D341Med (cell line): ENCODE data around the gene SCN2A.
"Not testable (repeated sequence)": the region's sequence is repeated elsewhere in the genome, so short reads cannot be mapped to it uniquely, and the experiment has no call there.

Experiments
- DNase-seq: peaks from one replicate; pipeline ENCODE4 v3.0.0; 2012; ENCODE audit warnings: low spot score

The SCN2A gene

DNA sequence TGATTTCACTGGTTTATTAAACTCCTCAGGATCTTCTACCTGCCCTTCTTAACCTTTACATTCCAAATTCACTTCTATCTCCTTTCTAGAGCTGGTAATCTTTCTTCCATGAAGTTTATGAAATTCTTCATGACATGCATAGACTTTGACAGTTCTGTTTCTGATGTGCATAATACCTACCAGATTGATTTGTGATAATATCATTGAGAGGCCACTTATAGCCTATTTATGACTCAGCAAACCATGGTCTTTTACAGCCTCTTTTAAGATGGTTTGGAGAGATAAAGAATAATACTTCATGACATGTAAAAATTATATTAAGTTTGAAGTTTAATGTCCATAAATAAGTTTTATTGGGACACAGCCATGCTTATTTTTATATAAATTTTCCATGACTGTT is 14.0 kb downstream of the SCN2A start:
- DNase-seq, result no peak

DNA sequence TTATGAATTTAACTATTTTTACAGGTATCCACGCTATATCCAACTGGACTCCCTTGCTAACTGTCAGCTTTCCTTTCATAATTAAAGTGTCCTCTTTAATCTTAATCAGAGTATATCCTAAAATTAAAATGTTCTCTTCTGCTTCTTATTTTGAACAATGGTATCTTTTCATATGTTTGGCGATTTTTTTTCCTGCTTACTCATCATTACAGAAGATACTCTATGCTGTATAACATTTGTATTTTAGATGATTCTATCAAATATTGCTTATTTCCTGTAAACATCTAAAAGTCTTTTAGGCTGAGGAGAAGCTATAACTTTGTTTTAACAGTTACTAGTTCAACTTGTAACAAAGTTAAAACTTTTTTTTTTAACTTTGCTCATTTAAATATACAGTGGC is 17.4 kb downstream of the SCN2A start:
- DNase-seq, result no peak

DNA sequence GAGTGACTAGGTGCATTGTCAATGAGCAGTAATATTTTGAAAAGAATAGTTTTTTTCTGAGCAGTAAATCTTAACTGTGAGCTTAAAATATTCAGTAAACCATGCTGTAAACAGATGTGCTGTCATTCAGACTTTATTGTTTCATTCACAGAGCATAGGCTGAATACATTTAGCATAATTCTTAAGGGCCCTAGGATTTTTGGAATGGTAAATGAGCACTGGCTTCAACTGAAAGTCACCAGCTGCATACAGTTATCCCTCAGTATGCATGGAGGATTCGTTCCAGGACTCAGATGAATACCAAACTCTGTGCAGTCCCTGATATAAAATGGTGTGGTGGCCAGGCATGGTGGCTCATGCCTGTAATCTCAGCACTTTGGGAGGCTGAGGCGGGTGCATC is 21.1 kb downstream of the SCN2A start:
- not testable (repeated sequence) for DNase-seq

DNA sequence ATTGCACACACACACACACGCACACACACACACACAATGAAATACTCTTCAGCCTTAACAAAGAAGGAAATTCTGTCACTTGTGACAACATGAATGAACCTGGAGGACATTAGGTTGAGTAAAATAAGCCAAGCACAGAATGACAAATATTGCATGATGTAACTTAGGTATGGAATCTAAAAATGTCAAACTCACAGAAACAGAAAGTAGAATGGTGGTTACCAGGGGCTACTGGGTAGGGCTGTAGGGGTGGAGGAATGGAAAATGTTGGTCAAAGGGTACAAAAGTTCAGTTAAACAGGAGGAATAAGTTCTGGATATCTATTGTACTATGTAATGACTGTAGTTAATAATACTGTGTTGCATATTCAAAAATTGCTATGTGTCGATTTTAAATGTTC is 29.5 kb downstream of the SCN2A start:
- no peak for DNase-seq

DNA sequence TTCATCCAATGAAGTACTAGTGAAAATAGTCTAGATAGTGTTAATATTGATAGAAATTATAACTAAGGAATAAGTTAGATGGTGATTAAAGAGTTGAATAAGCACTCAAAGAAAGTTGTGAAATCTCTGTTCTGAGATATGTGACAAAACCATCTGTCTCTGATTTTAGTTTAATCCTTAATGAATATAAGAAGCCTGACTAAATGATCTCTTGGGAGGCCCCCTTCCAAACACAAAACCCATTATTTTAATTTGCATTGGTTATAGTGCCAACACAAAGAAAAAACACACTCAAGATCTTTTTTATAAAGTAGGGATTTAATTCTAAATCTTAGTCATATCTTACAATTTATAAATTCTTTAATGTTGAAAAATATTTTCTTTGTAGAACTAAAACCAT is 34.0 kb downstream of the SCN2A start:
- DNase-seq, result peak; percentile 25

DNA sequence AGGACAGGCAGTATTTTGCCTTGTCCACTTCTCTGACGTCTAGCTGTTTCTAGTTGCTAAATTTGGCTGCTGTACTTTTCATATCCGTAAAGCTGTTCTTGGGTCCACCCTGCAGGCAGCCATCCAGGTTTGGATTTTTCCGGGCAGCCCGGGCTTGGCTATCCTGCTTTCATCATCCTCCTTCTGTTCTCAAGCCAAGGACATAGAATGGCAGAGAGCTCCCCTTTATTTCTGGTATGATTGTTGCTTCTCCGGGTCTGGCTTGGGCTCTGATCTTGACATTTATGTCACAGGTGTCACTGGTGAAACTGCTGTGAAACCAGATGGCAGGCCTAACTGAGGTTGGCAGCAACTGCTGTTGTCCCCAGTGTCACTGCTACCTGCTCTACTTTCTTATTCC is 35.5 kb downstream of the SCN2A start:
- DNase-seq, result no peak

DNA sequence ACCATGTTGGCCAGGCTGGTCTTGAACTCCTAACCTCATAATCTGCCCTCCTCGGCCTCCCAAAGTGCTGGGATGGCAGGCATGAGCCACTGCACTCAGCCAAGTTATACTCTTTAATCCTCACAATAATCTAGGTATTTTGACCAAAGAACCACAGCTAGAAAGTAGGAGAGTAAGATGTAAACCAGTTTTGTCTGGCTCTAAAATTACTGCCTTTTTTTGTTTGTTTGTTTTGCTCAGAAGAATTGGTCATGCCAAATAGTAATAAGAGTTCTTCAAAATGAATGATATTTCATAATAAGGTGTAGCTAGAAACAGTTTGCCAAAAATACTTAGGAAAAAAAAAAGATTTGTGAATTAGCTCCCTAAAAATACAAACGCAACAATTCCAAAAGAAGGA is 36.7 kb downstream of the SCN2A start:
- no peak for DNase-seq

DNA sequence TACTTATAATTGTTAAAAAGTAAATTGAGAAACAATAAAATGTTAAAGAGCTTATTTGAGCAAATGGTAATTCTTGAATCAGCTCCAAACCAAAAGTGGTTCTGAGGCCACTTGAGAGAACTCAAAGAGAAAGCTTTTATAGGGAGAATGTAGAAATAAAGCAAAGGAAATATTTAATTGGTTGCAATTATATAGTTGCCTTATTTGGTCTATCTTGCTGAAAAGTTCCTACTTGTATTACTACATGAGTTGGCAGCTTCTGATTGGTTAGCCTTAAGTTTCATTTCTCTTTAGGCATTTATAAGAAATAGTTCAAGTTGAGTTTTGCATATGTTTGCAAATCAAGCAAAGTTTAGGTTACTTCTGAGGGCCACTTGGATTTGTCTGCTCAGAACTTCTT is 38.1 kb downstream of the SCN2A start:
- no peak for DNase-seq

DNA sequence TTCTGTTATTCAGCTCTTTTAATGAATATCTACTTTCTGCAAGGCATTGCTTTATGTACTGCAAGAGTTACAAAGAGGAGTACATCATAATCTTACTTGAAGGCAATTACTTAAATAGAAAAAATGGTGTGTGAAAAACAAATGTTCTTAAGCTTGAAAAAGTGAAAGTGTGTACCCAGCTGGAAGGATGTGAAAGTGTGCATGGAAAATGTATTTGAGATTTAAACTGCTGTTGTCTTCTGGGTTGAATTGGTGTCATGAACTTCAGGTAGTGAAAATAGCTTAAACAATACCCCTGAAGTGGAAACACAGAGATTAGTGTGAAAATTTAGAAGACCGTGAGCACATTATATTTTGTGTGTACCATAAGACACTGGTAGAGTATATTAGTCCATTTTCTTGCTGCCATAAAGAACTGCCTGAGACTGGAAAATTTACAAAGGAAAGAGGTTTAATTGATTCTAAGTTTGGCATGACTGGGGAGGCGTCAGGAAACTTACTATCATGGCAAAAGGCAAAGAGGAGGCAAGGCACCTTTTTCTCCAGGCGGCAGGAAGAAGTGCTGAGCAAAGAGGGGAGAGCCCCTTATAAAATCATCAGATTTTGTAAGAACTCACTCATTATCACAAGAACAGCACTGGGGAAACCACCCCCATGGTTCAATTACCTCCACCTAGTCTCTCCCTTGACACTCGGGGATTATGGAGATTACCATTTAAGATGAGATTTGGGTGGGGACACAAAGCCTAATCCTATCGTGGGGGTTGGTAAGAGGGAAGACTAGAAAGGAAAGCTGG is 38.8 kb downstream of the SCN2A start:
- no peak for DNase-seq

DNA sequence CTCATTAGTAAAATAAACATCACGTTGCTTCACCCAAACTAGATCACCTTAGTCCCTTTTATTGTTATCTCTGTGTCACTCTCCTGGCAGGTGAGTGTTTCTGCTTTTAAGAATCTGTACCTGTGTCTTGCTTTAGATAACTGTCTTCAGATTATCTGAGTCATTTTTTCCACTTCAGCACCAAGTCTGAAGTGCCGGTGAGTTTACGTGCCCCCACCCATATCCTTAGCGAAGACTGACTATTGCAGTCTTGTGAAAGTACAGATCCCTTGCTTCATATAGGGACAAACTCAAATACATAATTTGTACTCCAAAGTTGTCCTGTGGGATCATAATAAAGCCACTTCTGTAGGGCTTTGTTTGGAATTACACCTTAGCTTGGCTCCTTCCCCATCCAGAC is 41.1 kb downstream of the SCN2A start:
- no peak for DNase-seq

DNA sequence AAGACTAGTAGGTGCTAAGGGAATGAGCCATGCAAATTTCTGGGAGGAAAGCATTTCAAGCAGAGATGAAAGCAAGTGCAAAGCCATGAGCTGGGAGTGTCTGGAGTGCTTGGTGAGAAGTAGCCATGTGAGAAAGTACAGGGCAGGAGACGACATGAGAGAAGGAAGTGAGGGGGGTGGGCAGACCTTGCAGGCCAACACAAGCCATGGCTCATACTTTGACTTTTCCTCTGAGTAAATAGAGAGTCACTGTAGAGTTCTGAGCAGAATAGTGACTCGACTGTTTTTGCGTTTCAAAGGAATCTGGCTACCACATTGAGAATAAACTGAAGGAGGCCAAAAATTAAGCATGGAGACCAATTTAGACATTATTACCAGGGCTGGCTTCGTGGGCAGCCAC is 42.2 kb downstream of the SCN2A start:
- DNase-seq, result no peak

DNA sequence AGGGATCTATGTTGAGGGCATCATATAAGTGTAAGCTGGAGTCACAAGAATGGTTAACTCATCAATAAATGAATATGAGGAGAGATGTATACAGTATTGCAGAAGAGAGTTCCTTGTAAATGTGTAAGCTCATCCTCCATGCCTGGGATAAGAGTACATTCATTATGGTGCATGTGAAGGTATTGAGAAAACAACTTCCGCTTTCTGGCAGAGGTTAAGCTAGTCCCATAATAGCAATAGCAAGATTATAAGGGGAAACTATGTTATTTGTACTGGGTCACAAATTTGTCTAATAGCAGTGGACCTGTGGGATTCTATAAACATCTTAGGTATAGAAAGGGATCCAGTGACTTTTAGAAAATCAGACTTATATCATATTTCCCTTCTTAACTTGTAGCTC is 44.1 kb downstream of the SCN2A start:
- DNase-seq, result no peak

DNA sequence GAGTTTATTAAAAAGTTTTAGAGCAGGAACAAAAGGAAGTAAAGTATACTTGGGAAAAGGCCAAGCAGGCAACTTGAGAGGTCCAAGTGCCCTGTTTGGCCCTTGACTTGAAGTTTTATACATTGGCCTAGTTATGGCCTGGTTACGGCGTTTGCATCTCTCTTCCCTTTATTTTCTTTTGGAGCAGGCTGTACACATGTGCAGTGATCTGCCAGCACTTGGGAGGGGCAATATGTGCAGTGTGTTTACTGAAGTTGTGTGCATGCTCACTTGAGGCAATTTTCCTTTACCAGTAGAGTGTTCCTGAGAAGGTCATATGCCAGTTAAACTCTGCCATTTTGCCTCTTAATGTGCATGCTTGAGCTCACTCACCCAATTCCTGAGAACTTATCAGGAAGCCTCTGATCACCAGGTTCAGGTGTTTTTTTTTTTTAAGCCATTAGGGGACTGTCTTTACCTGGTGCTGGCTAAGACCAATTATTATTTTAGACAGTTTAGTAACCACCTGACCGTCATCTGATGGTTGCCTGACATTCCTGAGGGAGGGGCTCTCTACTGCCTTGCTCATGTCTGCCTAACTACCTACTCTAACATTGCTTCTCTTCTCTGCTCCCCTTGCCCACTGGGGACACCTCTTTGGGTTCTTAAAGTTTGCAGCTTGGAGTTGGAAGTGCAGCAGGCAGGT is 48.0 kb downstream of the SCN2A start:
- DNase-seq, result no peak

DNA sequence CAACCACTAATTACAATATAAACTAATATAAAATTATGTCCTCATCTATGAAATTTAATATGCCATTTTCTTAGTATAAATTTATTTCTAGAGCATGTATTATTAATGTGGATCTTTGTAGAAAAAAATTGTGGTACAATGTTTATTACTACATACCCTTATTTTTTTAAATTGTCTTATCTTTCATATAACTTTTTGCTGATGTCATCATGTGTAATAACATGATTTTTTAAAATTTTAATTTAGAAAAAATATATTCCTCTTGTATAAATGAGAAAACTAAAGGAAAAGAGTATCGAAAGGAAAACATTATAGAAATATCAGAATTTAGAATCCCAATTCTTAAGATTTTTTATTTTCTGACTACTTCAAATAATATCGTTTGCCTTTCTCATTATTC is 49.9 kb downstream of the SCN2A start:
- DNase-seq, result no peak

DNA sequence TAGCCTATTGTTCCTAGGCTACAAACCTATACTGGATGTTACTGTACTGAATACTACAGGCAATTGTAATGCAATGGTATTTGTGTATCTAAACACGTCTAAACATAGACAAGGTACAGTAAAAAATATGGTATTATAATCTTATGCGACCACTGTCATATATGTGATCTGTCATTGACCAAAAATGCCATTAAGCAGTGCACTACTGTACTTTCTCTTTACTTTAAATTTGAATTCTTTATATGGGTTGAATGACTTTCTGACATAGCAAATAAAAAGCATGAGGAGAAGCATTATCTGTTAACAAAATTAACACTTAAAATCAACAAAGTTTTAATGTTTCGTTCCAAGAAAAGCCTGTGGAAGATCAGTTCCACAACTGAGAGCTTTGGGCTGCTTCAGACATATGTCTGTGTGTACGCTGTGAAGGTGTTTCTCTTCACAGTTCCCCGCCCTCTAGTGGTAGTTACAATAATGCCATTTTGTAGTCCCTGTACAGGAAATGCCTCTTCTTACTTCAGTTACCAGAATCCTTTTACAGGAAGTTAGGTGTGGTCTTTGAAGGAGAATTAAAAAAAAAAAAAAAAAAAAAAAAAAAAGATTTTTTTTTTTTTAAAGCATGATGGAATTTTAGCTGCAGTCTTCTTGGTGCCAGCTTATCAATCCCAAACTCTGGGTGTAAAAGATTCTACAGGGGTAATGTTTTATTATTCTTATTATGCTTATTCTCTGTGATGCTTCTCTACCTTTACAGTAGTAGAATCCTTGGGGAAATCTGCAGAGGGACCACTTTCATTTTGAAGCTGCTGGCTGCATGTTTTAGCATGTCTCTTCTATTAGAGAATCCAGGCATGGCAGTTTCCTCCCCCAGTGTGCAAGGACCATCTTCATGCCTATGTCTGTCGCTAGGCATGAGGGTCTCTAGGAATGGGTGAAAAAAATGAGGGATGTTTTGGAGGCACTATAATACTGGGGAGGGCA is 54.5 kb downstream of the SCN2A start:
- DNase-seq, result peak; percentile 65

DNA sequence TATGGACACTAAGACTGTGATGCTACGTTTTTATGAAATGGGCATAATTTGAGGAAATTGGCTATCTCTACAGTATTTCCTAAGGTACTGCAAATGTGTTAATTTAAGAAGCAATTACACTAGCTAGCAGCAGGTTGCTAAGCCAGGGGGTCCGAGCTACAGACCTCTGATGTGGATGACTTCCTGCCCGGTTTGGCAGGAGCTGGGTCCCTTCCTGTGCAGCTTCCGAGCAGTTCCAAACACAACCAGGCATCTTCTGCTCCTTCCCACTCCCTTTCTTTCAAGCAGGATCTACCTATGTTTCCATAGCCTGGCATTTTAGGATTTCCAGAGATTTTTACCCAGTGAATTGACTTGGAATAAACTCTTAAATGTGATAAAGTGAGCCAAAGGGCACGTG is 55.7 kb downstream of the SCN2A start:
- no peak for DNase-seq

DNA sequence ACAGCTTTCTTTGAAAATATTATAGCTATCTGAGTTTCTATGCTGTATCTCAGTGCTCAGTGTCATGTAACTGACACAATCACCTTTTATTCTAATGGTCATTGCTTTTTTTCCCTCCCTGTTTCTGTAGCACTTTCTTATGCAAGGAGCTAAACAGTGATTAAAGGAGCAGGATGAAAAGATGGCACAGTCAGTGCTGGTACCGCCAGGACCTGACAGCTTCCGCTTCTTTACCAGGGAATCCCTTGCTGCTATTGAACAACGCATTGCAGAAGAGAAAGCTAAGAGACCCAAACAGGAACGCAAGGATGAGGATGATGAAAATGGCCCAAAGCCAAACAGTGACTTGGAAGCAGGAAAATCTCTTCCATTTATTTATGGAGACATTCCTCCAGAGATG is 56.4 kb downstream of the SCN2A start:
- DNase-seq, result no peak

DNA sequence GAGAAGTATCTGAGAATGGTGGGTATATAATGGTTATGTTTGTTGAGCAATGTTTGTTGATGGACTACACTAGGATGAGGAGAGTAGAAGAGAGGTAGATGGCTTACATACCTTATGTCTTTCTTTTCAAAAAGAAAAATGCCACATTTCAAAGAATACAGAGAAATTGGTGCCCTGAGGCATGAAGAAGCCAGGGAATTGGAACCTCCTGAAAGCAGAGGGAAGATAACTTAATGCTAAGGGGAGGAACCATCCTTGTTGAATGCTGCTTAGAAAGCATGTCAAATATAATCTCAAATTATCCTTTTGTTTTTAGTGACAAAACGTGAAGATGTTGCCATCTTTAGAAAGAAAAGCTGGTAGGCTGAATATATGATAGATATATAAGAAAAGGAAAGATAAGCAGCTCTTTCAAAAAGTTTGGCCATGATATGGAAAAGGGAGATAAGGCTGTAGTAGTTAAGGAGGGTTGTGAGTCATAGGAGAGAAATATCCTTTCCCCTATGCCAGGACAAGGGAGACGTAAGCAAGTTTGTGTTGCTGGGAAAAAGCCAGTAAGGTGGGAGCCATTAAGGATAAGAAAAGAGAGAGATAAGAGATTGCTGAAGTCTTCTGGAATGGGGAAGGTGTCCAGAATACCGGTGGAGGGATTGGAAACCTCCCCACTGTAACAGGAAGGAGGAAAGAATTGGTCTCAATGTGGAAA is 66.3 kb downstream of the SCN2A start:
- no peak for DNase-seq

DNA sequence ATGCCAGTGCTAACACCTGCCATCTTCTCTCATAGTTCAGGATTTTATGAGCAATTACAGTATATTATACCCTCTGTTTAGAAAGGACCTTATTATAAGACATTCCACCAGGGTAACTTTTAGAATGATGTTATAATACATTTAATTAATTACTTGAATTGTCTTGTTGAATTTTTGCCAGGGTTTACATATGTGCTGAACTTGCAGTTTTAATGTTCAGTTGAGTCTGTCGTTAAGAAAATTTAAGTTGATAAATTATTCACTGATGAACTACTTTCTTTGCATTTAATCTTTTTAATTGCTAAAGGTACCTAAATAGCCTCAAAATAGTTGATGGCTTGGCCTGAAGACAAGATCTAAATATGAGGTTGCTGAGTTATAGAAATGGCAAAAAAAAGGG is 68.1 kb downstream of the SCN2A start:
- DNase-seq, result no peak

DNA sequence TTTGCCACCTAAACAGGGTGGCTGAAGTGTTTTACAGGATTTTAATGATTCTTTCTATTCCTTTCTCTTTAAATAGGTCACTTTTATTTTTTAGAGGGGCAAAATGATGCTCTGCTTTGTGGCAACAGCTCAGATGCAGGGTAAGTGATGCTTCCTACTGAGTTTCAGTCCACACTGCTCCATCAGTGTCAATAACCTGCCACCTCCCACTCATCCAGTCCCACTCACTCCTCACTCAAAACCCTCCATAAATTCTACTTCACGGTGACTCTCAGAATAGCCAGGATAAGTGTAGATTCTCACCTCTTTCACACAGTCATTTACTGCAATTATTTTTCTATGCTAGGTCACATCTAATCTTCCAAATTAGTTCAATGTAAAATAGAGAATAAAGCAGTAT is 72.7 kb downstream of the SCN2A start:
- no peak for DNase-seq

DNA sequence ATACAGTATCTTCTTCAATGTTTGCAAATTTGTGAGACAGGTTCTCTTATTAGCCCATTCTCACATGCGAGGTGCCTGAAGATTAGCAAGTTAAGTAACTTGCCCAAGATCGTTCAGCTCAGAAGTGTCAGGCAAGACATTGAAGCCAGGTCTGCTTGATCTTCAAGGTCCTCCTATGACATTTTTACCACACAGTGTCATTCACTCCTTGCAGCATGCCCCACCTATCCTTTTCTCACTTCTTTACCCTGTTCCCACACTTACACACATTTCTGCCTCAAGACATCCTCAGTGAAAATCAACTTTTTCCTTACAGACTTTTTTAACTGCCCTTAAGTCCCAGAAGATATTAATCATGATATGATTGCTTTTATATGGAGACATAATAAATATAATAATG is 73.8 kb downstream of the SCN2A start:
- no peak for DNase-seq

DNA sequence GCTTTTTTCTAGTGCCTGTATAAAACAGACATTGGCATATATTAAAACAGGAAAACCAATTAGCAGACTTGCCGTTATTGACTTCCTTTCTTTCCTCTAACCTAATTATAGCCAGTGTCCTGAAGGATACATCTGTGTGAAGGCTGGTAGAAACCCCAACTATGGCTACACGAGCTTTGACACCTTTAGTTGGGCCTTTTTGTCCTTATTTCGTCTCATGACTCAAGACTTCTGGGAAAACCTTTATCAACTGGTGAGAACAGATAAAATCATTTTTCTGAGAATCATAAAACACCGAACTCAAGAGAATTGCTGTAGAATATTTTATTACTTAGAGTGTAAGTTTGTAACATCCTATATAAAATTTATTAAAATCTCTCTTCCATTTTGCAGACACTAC is 74.3 kb downstream of the SCN2A start:
- DNase-seq, result no peak
